ENCODE data around the gene GAST.
"Not testable (repeated sequence)": the region's sequence is repeated elsewhere in the genome, so short reads cannot be mapped to it uniquely, and the experiment has no call there.

GAST gene, protein sequence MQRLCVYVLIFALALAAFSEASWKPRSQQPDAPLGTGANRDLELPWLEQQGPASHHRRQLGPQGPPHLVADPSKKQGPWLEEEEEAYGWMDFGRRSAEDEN

GRCh38 chr17:41711669-41712400 is at the start of gene GAST:
Gene GAST (plus strand): TSS chr17:41712331. CDS start chr17:41715437, 3,106 bp downstream.
- no peak for DNase-seq (ENCODE audit: extremely low read depth in 1 of 2, low read depth in 1 of 2)

- no peak for DNase-seq (ENCODE audit: extremely low read depth in 1 of 2, low read depth in 1 of 2)
Measured at GRCh38 chr17:41663451-41664171, 48.5 kb upstream of the GAST start.

- DNase-seq (ENCODE audit: extremely low read depth in 1 of 2, low read depth in 1 of 2), result no peak
Measured at GRCh38 chr17:41664172-41664457, 48.0 kb upstream of the GAST start.

DNA sequence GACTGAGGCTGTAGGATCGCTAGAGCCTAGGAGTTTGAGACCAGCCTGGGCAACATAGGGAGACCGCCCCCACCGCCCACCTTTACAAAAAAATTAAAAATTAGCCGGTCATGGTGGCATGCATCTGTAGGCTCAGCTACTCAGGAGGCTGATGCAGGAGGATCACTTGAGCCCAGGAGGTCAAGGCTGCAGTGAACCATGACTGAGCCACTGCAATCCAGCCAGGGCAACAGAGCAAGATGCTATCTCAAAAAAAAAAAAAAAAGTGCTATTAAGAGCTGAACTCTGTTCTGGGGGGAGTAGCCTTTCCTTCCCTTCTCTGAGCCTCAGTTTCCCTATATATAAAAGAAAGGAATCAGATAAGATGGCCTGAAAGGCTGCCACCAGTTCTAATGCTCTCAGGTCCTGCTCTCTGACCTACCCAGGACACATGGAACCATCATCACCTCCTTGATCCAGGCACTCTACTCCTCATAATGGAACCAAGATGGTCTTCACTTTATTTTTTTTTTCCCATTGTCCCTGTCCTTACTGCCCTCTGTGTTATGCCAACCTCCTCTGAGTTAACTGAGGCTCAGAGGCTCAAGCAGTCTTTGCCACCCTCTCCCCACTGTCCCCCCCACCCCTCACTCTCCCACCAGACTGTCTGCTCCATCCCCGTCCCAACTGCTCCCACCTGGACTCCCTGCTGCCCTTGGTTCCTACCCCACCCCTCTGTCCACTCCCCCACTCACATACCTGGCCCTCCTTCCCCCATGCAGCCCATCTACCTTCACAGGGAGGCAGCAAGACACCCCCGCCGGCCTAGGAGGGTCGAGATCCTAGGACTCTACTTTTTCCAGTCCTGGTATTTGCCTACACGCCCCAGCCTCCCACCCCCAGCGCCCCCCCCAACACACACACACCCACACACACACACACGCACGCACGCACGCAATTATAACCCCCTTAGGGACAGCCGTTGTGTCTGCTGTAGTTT is 47.3 kb upstream of the GAST start:
- no peak for DNase-seq (ENCODE audit: extremely low read depth in 1 of 2, low read depth in 1 of 2)

DNA sequence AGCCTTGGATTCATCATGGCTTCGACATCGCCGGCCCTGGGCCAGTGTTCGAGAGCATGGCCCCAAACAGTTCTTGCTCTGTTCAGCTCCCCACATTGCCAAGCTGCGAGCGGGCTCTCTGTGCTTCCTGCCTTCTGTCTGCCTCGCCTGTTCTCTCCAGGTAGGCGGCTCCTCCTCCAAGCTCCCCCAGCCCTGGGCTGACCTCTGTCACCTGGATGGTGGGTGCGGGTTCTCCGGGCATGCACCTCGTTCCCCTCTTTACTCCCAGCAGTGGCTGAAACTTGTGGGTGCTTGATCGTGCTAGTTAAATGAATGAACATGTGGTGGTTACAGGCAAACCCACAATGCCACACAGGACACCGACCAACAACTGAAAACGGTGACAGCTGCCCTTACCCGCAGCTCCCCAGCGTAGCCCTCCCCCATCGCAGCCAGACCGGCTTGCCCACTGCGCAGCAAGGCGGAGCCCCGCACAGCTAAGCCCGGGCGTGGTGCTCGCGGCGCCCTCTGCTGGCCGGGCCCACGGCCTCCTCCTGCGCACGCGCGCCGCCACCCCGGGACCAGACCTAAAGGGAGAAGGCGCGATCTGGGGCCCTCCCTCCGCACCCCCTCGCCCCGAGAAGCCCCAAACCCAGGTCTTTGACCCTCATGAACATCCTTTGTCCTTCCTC is 46.4 kb upstream of the GAST start:
- peak; percentile 56 to 85 for DNase-seq (ENCODE audit: extremely low read depth in 1 of 2, low read depth in 1 of 2)

DNA sequence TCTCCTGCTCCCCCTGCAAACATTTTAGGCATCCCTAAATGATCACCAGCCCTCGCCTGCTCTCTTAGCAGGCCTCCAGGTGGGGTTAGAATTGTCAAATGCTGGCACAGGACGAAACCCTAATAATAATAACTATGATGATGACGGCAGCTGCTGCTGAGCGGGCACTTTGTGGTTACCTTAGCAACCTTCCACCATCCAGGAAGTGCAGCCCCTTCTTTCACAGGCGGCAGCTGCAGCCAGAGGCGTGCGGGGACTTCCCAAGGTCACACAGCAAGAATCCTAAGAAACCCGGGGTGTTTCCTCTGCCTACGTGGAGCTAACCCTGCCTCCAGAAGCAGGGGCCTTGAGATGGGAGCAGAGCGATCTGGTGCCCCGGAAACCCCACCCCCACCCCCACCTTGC is 45.9 kb upstream of the GAST start:
- peak in 1 of 2 donors; percentile 38 for DNase-seq (ENCODE audit: extremely low read depth in 1 of 2, low read depth in 1 of 2)

DNA sequence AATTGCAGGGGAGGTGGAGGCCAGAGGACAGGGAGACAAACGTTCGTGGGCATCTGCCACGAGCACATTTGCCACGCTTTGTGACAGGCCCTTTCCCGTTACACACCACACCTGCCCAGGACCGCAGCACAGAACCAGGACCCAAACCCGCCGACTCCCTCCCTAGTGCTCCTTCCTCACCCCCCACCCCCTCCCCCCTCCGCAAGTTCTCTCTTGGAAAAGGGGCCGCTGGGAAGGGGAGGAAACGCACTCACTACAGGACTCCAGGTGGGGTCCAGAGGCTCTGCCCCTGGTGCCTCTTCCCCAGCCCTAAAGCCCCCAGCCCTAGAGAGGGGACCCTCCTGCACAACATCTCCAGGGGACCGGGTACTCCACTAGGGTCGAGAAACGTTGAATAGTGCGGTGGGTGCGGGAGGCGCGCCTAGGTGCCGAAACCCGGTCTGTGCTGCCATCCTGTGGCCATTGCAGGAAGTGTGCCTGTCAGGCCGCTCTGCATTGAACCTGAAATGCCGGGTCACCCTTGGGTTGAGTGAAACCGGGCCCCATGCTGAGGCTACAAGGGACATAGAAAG is 45.3 kb upstream of the GAST start:
- peak; percentile 64 to 79 for DNase-seq (ENCODE audit: extremely low read depth in 1 of 2, low read depth in 1 of 2)

- no peak for DNase-seq (ENCODE audit: extremely low read depth in 1 of 2, low read depth in 1 of 2)
Measured at GRCh38 chr17:41667280-41668041, 44.7 kb upstream of the GAST start.

- DNase-seq (ENCODE audit: extremely low read depth in 1 of 2, low read depth in 1 of 2), result no peak
Measured at GRCh38 chr17:41672153-41672552, 40.0 kb upstream of the GAST start.

DNA sequence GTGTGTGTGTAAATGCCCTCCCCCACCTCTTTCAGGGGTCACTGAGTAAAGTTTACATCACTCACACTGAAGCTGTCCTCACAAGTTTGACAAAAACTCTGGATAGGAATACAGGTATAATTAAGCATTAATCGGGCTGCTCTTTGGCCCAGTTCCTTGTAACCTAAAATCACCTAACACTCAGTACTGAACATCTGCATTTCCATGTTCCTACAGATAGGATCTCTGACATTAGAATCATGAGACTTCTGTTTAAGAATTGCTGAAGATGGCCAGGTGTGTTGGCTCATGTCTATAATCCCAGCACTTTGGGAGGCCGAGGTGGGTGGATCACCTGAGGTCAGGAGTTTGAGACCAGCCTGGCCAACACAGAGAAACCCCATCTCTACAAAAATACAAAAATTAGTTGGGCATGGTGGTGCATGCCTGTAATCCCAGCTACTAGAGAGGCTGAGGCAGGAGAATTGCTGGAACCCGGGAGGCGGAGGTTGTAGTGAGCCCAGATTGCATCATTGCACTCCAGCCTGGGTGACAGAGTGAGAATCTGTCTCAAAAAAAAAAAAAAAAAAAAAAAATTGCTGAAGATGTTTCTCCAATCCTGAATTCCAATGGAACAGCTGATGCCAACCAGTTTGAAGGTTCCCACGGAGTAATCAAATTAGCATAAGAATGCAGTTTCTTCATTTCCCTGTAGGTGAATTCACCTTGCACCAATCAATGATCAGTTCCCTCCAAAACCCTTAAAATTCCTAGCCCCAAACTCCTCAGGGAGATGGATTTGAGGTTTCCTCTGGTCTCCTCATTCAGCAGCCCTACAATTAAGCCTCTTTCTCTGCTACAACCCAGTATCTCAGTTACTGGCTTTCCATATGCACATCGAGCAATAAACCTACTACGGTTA is 36.7 kb upstream of the GAST start:
- DNase-seq (ENCODE audit: extremely low read depth in 1 of 2, low read depth in 1 of 2), result not testable (repeated sequence)

- no peak for DNase-seq (ENCODE audit: extremely low read depth in 1 of 2, low read depth in 1 of 2)
Measured at GRCh38 chr17:41676058-41676419, 36.1 kb upstream of the GAST start.

DNA sequence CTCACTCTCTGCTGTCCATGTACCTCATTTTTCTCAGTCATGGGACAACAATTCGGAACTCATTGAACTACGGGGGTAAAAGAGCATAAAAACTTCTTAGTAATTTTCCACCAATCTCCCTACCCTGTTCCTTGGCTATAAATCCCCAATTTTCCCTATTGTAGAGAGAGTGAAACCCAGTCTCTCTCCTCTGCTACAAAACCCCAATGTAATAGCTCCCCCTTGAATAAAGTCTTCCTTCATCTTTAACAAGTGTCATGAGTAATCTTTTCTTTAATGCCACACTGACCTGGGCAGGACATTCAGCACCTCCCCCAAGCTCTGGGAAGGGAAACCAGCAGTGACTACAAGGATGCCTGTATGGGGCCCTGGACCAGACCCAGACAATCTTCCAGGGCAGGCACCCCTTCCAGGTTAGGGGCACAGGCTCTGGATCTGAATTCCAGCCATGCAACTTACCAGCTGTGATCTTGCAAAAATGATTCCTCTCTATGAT is 33.7 kb upstream of the GAST start:
- no peak for DNase-seq (ENCODE audit: extremely low read depth in 1 of 2, low read depth in 1 of 2)

GRCh38 chr17:41678907-41679739 is 33.0 kb upstream of the GAST start:
- no peak for DNase-seq (ENCODE audit: extremely low read depth in 1 of 2, low read depth in 1 of 2)

GRCh38 chr17:41679740-41680425 is 32.2 kb upstream of the GAST start:
- no peak for DNase-seq (ENCODE audit: extremely low read depth in 1 of 2, low read depth in 1 of 2)

- DNase-seq (ENCODE audit: extremely low read depth in 1 of 2, low read depth in 1 of 2), result no peak
Measured at GRCh38 chr17:41680426-41681040, 31.6 kb upstream of the GAST start.

GRCh38 chr17:41681776-41682175 is 30.4 kb upstream of the GAST start:
- DNase-seq (ENCODE audit: extremely low read depth in 1 of 2, low read depth in 1 of 2), result no peak

GRCh38 chr17:41682631-41683030 is 29.5 kb upstream of the GAST start:
- no peak for DNase-seq (ENCODE audit: extremely low read depth in 1 of 2, low read depth in 1 of 2)

Measured in activated CD8-positive, alpha-beta memory T cell treated with anti-CD3 and anti-CD28 coated beads for 1 hour (primary cell).